NCI-H748 (cell line): ENCODE results near the gene NOTCH4.

Source experiments
- DNase-seq: peaks from one replicate; lab custom pipeline; 2025; ENCODE audit not compliant: unreplicated experiment; lab: John Stamatoyannopoulos, UW

NOTCH4 gene

DNA sequence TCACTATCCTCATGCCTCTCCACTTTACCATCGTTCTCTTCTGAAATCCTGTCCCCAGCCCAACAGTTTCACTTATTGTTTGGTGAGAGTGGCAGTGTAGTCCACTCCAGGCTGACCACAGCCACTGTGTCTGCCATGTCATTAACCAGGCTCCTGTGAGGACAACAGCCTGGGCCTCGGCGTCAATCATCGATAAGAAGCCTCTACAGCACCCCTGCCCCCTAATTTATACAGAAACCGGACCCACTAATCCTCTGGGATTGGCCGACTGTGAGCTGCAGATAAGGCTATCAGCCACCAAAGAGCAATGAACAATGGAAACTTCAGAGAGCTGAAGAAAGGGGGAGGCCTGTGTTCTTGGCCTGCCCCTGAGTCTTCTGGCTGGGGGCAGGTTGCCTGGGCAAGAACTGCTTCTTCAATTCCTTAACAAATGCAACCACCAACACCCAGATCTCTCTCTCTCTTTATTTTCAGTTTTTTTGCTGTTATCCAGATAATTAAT lies 56.1 kb downstream of the NOTCH4 start:
- DNase-seq, result no peak

DNA sequence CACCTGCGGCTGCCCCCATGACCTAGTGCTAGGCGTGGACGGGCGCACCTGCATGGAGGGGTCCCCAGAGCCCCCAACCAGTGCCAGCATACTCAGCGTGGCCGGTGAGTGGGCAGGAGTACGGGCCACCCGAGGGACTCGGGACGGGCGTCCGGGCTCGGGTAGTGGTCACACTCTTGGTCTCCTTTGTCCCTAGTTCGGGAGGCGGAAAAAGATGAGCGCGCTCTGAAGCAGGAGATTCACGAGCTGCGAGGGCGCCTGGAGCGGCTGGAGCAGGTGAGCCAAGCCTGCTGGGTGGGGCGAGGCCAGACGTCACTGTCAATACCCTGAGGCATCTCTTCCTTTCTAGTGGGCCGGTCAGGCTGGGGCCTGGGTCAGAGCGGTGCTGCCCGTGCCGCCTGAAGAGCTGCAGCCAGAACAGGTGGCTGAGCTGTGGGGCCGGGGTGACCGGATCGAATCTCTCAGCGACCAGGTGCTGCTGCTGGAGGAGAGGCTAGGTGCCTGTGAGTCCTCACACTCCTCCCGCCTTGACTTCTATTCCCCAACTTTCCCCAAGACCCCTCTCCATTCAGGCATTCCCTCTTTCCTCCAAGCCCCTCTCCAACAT lies 56.6 kb downstream of the NOTCH4 start:
- DNase-seq, result no peak

DNA sequence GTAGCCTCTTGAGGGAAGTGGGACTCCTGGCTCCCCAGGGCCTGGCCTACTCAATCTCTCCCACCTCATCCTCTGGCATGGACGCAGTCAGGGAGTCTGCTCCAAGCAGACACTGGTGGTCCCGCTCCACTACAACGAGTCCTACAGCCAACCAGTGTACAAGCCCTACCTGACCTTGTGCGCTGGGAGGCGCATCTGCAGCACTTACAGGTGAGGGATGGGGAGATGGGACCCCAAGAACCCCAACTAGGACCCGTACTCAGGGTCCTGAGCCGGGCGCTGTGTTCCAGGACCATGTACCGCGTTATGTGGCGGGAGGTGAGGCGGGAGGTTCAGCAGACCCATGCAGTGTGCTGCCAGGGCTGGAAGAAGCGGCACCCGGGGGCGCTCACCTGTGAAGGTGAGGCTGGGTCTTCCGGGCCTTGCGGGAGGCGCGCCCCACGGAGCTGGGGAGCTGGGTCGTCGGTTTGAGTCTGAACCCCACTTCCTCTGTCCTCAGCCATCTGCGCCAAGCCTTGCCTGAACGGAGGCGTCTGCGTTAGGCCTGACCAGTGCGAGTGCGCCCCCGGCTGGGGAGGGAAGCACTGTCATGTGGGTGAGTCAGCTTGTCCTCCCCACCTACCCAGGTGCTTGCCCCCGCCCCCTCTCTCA lies 57.3 kb downstream of the NOTCH4 start:
- DNase-seq, result no peak

DNA sequence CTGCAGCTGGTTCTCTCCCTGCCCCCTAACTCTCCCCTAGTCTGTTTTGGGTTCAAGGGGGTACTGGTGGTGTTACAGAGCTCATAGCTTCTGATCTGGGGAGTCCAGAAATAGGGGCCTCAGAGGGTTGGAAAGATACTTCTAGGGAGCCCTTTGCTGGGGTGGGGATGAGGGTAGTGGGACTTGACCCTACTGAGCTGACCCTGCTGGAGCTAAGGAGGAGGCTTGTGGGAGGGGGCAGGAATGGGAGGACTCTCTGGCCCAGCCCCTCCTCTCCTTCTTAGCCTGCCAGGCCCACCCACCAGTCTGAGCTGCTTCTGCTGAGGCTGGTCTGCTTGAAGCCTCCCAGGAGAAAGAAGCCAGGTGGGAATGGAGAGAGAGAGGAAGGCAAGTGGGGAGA lies 59.6 kb downstream of the NOTCH4 start, which contains the start of gene EGFL8:
TSS of gene EGFL8 (plus strand) at position 301 of the 400 bp plus-strand sequence. CDS start 1,571 bp downstream, outside the sequence.
- no peak for DNase-seq

DNA sequence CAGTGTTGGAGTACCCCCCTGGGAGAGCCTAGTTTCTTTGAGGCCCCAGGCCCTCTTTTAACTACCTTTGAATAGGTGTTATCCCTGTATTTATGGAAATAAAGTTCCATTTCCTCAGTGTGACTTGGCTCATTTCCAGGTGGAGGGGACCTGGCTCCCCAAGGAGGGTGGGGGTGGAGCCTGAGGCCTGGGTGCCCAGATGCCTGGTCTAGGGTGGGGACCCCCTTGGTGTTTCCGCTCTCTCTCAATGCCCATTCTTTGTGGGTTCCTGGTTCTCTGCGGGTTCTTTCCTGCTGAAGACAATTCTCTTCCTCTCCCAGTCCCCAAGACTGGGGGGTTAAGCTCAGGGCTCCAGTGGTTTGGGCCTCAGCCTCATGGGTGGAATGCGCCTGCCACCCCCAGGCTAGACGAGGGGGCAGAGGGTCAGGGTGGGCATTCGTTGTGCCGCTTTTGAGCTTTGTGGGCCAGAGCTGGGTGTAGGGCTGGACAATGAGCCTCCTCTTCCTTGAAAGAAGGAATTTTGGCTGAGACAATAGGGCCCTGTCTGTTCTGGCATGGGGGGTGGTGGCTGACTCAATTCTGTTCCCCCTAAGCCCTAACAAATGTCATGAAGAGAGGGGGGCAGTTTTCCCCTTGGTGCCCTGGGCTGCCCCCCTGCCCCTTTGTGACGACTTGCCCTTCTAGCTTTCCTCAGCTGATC lies 60.2 kb downstream of the NOTCH4 start:
- no peak for DNase-seq

DNA sequence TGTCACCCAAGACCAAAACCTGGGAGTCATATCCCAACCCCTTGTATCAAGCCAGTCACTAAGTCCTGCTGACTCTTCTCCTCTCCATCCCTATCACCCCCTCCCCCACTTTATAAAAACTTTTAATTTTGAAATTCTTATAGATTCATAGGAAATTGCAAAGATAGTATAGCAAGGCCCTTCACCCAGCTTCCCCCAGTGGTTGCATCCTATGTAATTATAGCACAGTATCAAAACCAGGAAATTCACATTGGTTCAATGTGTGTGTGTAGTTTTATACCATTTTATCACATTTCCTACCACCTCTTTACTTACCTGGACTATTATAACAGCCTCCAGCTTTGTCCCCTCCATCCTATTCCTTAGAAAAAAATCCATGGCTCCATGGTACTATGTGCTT lies 65.8 kb downstream of the NOTCH4 start:
- no peak for DNase-seq

DNA sequence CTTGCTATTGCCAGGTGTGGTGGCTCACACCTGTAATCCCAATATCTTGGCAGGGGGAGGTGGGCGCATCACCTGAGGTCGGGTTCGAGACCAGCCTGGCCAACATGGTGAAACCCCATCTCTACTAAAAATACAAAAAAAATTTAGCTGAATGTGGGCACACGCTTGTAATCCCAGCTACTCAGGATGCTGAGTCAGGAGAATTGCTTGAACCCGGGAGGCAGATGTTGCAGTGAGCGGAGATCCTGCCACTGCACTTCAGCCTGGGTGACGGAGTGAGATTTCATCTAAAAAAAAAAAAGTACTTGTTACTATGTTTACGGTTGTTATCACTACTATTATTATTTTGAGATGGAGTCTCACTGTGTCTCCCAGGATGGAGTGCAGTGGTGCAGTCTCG lies 67.0 kb downstream of the NOTCH4 start:
- no peak for DNase-seq

DNA sequence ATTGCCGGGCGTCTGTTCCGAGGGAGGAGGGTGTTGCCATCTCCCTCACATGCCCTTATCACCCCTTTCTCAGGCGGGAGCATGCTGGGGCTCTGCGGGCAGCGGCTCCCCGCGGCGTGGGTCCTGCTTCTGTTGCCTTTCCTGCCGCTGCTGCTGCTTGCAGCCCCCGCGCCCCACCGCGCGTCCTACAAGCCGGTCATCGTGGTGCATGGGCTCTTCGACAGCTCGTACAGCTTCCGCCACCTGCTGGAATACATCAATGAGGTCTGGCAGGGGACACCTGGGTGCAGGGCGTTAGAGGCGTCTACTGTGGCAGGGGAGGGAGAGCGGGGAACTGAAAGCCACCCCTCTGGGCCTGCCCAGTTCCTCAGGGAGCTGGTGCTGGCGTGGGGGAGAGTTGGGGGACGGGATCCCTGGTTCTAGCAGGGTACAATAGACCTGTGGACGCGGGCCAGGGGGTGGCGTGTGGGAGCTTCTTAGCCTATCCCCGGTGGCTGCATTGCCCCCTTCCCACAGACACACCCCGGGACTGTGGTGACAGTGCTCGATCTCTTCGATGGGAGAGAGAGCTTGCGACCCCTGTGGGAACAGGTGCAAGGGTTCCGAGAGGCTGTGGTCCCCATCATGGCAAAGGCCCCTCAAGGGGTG lies 69.2 kb downstream of the NOTCH4 start:
- DNase-seq, result peak; percentile 88

DNA sequence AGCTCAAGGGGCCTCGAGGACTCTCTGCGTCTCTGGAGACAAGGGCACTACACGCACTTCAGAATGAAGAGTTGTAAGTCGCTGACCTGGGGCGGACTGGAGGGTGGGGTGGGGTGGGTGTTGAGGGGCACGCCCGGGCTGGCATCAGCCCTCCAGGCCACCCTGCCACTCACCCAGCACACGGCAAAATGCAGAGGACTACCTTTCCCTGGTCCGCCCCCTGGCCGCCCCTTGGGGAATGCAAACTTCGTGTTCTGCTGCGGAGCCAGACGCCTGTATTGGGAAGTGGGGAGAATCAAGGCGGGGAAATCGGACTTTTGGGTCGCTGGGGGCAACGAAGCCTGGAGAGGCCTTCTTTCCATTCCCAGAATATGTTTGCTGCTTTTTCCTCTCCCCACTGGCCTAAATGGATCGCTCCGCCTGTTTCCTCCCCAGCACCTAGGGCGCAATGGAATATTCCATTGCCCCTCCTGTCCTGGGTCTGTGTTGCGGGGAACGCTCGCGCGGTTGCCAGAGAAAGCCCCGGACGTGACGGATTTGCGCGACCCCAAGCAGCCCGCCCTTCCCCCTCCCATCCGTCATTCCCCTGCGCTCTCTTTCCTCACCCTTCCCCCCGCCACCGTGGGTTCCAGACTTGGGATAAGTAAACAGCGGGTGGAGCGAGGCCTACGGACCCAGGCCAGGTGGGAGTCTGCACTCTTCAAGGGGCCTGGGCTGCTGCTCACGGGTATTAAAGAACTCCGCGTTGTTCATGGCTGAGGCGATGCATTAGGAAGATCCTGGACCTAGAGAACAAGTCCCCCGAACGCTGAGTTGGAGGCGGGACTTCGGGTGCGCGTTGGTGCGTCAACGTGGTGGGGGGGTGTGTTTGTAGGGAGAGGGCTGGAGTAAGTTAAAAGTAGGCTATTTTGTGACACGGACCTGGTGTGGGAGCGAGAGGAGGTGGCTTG lies 70.0 kb downstream of the NOTCH4 start, which contains the start of gene PPT2:
TSS of gene PPT2 (plus strand) at position 578 of the 950 bp plus-strand sequence. CDS start 454 bp downstream, outside the sequence.
- DNase-seq, result peak; percentile 96

DNA sequence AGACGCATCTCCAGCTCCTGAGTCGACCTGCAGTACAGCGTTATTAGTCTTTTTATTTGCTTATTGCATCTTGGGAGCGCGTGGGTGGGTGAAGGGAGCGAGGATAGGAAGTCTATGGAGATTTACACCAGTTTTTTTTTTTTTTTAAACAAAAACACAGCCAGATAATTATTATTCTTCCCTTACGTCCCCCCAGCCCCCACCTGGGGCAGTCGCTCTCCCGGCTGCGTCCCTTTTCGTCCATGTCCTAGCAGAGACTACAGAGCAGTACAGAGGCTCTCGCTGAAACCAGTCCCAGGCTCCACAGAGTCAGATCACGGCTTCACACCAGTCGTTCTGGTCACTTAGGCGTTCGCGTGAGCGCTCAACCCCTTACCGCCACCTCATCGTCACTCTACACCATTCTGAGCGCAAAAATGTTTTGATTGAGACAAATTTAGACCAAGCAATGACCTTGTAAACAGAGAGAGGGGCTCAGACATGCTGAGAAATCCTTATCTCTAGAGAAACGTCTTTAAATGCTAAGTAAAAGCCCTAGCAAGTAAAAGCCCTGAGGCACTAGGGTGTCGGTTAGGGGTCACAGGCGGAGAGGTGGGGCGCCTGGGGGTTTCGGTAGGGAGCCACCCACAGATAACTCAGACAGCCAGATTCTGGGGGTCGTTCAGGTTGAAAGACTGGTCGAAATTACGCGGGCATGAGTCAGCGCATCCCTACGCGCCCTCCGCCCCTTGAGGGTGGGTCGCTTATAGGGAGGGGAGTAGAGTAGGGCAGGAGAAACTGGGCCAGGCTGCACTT lies 70.9 kb downstream of the NOTCH4 start:
- DNase-seq, result no peak

DNA sequence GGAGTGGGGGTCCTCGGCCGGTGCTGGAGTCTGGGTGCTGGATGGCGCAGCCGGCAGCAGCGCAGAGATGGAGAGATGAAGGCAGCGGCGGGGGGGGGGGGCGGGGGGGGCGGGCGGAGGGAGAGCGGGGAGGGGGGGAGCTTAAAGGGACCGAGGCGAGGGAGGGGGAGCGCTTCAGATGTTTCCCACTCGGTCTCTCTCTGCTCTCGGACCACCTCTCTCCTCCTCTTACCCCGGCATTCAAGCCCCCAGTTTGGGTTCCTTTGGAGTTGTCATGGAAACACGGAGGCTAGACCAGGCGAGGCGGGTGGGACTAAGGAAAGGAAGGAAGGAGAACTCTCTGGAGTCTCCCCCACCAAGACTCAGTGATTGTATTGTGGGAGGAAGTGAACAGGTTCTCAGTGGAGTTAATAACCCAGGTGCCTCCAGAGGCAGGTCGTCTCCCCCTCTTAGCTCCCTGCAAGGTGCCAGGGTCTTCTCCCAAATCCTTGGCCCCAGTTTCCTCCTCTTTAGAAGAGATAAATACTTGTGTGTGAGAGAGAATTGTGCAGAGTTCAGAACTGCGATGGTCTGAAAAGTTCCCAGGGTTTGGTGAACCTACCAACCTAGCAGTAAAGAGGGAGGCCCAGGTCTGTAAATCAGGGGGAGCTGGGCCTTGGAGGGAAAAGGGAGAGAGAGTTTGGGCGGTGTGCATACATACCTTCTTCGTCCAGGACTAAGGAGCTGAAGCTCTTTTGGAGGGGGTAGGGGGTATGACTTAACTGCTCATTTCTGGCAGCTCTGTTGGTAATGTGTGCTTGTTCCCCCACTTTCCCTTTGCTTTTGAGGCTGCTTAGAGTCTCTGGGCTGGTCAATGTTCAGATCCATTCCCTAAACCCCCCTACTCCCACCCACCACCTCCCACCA lies 71.8 kb downstream of the NOTCH4 start, which contains the start of gene PRRT1:
TSS of gene PRRT1 (minus strand) at position 77 of the 906 bp plus-strand sequence. CDS start 112 bp downstream, outside the sequence.
- DNase-seq, result peak; percentile 37

DNA sequence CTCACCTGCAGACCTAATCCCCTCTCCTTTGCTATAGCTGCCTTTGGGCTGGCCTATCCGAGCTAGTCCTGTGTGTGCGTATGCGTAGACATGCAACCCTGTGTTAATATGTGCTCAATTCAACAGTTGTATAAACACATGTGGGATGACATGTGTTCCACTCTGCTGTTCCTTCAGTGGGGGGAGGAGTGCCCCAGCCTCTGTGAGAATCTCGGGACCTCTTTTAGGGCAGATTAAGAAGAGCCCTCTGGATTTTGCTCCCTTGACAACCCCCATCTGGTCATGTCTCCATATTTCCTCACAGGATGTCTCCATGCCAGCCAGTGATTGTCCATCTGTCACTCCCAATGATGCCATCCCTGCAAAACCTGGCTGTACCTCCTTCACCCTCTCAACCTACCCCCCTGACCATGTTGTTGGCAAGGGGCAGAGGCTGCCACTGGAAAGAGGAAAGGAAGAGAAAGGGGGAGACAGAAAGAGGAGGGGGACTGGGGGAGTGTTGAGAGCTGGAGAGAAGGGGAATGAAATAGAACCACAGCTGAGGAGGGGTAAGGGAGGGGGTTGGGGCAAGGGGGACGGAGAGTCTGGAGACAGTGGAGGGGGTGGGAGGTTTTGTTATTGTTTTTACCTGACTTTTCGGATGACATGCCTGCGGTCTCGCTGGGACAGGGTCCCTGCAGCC lies 72.5 kb downstream of the NOTCH4 start:
- no peak for DNase-seq

DNA sequence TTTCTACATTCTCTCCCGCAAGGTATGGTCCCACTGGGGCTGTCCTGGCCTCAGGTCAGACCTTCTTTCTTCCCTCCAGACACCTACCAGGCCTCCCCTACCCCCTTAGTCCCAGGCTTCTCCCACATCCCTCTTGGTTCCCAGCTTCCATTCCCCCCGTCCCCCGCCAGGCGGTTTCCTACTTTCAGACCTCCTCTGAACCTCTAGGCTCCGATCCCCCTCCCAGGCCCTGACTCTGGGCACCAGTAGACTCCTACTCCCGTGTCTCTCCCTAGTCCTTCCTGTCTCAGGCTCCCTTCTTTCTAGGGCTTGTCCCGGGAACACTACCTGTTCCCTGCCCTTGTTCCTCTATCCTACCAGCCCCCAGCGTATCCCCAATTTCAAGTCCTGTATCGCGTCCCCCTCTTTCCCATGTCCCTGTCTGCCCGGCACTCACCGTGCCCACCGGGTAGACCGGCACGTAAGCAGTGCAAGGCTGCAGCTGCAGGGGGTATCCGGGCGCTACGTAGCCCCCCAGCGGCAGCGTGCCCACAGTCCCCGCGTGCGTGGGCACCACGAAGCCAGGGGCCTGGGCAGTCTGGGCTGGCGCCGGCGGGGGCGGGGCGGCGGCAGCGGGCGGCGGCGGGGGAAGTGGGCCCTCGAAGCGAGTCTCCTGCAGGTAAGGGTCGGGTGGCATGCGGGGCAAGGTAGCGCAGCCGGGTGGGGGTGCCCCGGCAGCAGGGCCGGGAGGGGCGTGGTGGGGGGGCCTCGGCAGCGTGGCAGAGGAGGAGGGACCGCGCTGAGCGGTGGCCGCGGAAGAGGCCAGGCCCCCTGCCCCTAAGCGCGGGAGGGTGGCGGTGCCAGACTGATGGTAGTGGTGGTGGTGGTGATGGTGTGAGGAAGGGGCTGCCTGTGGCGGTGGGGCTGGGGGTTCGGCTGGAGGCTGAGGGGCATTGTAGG lies 73.7 kb downstream of the NOTCH4 start:
- no peak for DNase-seq

DNA sequence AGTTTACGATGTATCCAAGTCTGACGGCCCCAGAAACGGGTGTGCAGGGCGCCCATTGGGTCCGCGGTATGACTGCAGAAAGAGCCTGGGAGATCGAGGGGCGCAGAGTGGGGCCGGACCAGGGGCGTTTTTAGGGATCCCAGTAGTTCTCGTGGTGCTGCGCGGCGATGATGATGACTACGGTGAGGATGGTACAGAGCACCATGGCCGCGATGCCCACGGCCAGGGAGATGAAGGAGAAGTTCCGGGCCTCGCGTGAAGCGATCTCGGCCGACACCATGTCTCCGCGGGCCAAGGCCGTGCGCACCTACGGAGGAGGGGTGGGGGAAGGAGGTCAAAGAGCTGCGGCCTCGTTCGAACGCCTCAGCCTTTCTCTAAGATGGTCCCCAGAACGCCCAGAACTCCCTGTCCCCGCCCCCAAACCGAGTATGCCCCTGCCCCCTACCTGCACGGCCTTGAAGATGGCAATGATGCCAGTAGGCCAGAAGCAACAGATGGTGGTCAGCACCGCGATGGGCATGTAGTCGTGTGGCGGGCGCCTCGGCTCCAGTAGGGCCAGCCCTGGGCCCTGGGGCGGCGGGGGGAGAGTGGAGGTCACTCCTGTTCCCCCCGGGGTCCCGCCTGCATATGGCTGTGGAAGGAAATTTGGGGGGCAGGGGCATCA lies 74.6 kb downstream of the NOTCH4 start:
- no peak for DNase-seq

DNA sequence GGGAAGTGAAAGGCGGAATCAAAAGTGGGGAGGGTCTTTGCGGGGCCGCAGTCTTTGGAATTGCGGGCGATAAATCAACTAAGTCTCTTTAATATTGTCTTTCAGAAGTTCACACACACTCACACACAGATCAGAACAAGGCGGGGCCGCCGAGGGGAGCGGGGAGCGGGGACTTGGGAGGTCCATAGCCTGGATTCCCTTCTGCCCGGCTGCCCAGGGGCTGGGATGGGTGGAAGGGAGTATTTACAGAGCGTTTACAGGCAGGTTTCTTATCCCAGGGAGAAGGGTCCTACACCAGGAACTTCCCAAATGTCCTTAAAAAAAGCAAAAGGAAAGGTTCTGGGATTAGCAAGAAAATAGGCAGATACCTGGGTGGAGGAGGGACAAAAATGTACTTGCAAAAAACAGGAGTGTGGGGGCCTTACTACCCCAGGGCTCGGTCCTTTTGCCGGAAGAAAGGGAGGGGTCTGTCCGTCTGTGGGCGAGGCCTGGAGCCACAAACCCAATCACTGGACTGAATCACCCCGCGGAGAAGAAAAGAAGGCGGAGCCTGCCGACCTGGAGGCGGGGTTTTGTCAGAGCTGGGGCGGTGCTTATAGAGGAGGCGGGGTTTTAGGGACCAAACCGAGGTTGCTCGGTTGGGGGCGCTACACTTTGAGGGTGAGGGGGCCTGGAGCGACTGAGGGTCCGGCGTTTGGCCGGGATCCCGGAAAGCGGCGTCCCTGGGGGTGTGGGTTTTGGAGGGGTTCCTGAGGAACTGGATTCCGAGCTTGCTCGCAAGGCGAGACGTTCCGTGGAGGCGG lies 75.4 kb downstream of the NOTCH4 start:
- DNase-seq, result no peak
